ENCODE results near the gene ADPRS.

ADPRS gene

GRCh38 chr1:36088265-36088576, 471 bp upstream of the ADPRS start:
- DNase-seq = no peak

DNA sequence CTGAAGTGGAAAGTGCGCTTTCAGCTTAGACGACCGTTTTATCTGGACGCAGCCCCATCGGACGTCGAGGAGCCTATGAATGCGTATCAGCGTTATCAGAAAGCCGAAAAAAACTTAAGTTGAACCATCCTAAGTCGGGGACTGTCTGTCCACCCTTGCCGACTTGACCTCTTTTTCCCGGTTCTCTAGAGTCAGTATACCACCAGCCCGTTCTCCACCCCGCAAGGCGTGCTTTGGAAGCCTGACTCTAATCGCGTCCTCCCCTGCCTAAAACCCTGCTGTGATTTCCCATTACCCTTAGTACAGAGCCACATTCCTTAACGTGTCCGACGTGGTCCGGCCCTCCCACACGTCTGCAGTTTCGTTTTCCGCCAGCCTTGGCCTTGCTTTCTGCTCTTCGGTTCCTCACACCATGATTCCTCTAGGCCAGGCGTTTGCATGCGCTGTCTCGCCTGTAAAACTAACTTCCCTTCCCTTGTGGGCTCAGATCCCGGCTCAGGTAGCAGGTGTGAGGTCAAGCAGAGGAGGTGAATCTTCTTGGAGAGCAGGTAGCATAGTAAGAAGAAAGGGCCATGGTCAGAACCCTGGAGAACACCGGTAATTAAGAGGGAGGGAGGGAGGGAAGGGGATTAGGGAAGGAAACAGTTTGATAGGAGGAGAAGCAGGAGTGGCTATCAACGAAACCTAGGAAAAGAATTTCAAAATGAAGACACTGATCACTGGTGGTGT, 865 bp downstream of the ADPRS start:
- DNase-seq = no peak

DNA sequence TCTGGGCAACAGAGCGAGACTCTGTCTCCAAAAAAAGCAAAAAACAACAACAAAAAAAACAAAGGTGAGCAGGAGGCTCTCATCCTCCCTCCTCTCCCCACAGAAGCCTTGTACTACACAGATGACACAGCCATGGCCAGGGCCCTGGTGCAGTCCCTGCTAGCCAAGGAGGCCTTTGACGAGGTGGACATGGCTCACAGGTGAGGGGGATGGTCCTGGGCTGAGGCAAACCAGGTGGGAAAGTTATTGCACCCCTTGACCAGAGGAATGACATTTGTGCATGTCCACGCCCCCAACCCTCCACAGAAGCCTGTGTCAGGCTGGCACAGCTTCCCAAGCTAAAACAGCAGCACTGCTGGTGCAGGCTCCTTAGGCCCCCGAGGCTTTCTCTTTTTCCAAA, 2.4 kb downstream of the ADPRS start:
- DNase-seq = no peak

DNA sequence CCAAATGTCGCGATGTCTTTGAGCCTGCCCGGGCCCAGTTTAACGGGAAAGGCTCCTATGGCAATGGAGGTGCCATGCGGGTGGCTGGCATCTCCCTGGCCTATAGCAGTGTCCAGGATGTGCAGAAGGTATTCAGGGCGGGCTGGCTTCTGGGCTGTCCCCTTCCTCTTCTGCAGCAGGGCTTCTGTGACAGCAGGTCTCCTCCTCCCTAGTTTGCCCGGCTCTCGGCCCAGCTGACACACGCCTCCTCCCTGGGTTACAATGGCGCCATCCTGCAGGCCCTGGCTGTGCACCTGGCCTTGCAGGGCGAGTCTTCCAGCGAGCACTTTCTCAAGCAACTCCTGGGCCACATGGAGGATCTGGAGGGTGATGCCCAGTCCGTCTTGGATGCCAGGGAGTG, 3.0 kb downstream of the ADPRS start:
- no peak for DNase-seq

- no peak for DNase-seq
These were observed 3.6 kb downstream of the ADPRS start for GRCh38 chr1:36092166-36092797.

GRCh38 chr1:36092798-36093185, 4.1 kb downstream of the ADPRS start:
- DNase-seq = no peak

DNA sequence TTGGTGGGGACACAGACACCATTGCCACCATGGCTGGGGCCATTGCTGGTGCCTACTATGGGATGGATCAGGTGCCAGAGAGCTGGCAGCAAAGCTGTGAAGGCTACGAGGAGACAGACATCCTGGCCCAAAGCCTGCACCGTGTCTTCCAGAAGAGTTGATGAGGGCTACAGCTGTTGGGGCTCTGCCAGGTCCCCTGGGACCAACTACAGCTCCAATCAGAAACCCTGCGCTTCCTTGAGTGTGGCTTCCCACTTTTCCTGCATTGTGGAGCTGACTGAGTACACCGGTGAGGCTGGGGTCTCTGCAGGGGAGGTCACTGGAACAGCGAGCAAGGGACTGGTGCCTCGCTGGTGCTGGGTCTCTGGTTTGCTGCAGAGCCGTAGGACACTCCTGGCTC, 4.5 kb downstream of the ADPRS start:
- no peak for DNase-seq

DNA sequence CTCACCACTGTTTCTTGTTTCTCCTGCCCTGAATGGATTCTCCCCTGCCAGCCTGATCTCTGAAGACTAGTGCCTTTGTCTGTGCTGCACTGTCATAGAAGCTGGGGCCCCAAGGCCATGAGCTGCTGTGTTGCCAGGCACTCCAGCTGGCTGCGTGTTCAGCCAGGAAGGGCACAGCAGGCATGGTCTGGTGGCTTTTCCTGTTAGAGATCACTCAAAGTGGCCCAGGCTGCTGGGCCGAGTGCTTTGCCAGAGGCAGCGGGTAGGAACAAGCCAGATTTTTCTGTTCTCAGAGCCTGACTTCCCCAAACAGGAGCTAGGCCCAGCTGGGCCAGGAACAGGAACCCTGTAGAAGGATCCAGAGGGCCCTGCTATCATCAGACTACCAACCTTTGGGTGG, 5.2 kb downstream of the ADPRS start:
- DNase-seq = no peak

- DNase-seq = no peak
These were observed 5.9 kb downstream of the ADPRS start for GRCh38 chr1:36094621-36095061.

GRCh38 chr1:36095760-36096405, 7.2 kb downstream of the ADPRS start:
- DNase-seq = no peak

GRCh38 chr1:36096500-36097432, 8.1 kb downstream of the ADPRS start:
- DNase-seq = no peak

GRCh38 chr1:36097693-36098585, 9.2 kb downstream of the ADPRS start:
- DNase-seq = no peak

DNA sequence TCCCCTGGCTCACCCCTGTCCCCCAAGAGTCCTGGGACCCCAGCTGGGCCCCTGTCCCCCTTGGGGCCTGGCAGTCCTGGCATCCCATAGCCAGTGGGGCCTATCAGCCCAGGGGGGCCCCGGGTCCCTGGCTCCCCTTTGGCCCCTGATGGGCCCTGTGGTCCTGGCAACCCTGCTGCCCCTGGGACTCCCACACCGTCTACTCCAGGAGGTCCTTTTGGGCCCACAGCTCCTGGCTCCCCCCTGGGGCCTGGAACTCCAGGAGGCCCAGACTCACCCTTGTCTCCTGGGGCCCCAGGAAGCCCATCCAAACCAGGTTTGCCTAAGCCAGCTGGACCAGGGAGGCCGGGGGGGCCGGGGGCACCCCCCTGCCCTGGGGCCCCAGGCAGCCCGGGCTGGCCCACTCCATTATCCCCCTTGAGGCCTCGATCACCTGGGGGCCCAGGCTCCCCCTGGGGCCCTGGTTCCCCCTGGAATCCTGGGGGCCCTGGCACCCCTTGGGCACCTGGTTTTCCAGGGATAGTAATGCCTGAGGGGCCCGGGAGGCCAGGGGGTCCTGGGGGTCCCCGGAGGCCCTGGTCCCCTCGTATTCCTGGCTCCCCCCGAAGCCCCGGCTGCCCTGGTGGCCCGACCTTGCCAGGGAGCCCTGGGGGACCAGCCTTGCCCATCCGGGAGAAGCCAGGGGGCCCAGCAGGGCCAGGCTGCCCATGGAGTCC, 10.1 kb downstream of the ADPRS start:
- no peak for DNase-seq

- peak; percentile 85 for DNase-seq
These were observed 11.1 kb downstream of the ADPRS start for GRCh38 chr1:36099681-36100341.

DNA sequence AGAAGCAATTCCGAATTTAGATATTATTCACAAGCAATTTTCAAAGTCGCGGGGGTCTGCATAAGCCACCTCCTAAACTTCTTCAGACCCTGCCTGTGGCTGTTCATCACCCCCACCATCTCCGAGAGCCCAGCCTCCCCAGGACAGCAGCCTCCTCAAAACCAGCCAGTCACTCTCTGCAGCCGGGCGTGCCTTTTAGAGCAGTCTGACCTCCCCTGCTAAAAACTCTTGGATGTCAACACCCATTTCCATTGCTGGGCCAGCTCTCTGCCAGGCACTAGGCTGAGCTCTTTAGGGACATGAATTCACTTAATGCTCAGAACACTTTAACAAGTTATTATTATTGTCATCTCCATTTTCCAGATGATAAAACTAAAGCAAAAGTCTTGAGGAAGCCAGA, 11.7 kb downstream of the ADPRS start:
- no peak for DNase-seq

GRCh38 chr1:36101546-36101945, 12.9 kb downstream of the ADPRS start:
- DNase-seq = no peak

DNA sequence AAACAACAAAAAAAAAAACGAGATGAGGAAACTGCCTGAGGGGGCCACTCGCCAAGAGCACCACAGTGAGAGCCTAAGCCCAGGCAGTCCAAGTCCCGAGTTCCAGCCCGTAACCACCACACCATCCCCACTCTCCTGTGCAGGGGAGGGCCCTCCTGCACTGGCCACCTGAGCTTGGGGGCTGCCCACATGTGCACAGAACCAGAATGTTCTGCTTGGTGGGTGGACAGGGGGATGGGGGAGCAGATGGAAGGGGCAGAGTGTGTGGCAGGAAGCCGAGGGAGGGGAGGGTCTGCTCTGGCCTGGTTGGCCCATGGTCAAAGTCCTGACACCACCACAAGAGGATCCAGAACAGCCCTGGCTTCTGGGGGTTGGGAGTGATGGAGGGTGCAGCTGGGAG, 17.6 kb downstream of the ADPRS start:
- no peak for DNase-seq

DNA sequence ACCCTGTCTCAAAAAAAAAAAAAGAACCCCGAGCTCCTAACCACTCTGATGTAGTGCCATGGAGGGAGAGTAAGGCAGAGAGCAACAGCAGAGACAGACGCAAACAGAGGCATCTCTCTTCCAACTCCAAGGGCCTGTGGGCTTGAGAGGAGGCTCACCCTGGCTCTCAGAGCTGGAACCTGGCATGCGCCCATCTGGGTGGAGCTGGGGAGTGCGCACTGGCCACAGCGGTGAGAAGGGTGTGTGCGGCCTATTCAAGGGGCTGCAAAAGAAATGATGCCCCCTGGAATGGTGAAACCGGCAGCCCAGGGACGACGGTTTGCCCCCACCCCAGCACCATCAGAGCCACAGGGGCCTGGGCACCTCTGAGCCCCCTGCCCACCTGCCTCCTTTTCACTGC, 18.7 kb downstream of the ADPRS start:
- DNase-seq = no peak

DNA sequence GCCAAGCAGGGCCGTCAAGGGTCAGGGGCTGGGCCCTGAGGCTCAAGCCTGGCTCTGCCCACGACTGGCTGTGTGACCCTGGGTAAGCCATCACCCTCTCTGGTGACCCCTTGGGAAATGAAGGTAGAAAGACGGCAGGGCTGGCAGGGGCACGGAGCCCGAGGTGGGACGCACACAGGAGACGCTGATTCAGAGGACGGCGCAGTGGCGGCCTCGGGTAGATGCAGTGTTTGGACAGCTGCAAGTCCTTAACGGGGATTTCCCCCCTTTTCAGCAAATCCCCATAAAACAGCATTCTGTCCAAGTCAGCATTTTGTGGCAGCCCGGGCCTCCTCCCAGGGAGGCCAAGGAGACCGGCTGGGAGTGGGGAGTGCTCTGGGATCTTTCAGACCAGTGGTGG, 19.6 kb downstream of the ADPRS start:
- DNase-seq = no peak

DNA sequence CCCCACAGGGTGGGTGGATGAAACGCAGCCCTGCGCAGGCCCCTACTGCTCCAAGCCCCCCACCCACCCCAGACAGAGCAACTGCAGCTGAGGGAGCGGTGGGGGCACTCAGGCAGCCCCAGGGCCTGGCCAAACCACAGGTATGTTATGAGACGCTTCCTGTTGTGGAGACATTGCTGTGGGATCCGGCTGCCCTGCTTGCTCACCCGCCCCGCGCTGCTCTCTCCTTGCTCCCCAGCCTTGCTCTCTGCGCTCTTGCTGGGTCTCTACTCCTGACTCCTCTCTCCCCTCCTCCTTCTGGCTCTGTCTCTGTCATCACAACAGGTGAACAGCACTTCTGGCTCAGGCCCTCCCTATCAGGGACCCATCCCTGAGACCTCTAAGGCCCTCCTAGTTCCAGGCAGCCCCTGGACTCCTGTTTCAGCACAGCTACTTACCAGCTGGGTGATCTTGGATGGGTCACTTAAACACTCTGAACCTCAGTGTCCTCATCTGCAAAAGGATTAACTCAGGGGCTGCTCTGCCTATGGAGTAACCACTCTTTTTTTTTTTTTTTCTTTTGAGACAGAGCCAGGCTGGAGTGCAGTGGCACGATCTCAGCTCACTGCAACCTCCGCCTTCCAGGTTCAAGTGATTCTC, 20.5 kb downstream of the ADPRS start:
- peak; percentile 73 for DNase-seq

DNA sequence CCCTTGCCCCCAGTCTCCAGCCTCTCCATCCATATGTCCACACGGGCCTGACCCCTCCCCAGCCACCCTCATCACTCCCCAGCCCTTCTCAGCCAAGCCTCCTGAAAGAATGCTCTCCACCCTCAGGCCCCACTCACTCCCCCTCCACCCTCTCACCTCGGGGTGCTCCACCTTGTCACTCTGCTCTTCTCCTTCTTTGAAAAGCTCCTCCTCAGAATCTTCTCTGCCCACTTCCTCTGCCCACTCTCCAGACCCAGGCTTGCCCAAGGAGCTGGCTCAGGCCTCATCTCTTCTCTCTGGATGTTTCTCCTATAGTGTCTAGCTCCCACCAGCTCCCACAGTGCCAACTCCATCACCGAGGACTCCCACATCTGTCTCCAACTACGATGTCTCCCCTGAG, 22.5 kb downstream of the ADPRS start:
- DNase-seq = no peak
